HTR-8/SVneo (cell line): ENCODE data around the gene CFTR.
"Not testable (repeated sequence)": the region's sequence is repeated elsewhere in the genome, so short reads cannot be mapped to it uniquely, and the experiment has no call there.

Source experiments
- DNase-seq: peaks from one replicate; pipeline ENCODE4 v3.0.0; 2011; ENCODE audit warnings: low spot score, mixed read lengths; ENCODE audit not compliant: insufficient read length
- FAIRE-seq: peaks from 2 replicates; lab custom pipeline; 2011; peaks lifted over from hg19 to GRCh38; lab: Jason Lieb, UNC

CFTR gene

DNA sequence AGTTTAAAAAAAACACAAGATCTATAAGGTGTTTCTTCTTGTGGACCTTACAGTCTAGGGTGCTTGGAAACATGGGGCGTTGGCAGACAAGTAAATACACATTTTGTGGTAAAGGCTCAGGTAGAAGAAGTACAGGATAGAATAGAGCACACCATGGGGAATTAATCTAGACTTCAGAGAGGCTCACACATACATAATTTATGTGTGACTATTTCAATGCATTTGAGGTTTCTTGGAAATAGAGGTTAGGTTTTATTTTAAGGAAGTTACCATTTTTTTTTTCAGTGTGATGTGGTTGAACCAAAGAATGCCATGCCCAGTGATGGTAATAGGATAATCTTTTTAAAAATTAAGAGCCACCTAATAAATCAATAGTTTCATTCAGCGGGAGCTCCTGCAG, 12.8 kb downstream of the CFTR start:
- DNase-seq (no peak), FAIRE-seq (no peak)

DNA sequence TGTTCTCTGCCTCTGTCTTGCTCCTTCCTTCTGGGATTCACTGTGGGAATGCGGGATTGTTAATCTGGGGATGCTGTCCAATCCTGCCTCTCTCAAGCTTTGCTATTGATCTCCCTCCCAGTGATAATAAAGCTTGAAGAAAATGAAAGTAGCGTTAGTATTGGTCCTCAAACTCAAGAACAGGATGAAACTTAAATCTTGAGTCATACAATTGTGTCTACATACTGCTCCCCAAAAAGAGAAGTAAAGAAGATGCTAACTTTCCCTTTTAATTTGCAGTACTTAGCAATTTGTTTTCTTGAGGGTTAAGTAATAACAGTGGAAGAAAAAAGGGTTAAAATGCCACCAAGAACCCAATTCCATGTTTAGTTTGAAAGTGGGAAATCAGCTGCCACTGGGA, 13.6 kb downstream of the CFTR start:
- no peak for DNase-seq
- no peak for FAIRE-seq

DNA sequence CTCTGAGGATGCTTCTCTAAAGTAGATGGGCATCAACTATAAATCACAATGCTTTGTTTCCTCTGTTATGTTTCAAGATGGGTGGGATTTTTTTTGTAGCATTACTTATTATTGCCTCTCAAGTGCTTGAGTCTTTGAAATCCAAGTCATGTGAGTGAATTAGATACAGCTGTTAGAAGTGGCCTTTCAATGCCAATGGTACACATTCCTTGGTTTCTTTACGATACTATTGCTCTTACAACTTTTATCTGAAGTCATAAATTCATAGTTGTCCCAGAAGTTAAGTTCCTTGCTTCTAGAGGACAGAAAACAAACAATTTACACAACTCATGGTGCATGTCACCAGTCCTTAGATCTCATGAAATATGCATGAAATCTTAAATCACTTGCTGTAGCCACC, 15.5 kb downstream of the CFTR start:
- FAIRE-seq = no peak
- DNase-seq = no peak

DNA sequence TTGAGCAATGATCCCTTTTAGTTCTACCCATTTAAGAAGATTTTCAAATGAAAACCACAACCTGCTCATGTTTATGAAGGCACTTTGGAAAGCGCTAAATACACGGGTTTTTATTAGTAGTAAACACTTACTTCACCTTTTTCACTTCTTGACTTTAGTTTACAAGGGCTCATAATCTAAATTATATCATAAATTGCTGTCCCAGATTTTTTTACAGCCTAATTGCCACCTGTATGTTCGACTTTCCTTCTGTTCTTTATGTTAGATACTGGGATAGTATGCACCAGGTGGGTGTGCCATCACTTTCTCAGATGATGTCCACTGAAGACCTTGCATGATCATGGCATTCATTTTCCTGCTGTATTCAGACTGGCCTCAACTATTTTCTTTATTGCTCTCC, 22.5 kb downstream of the CFTR start:
- FAIRE-seq (no peak), DNase-seq (no peak)

DNA sequence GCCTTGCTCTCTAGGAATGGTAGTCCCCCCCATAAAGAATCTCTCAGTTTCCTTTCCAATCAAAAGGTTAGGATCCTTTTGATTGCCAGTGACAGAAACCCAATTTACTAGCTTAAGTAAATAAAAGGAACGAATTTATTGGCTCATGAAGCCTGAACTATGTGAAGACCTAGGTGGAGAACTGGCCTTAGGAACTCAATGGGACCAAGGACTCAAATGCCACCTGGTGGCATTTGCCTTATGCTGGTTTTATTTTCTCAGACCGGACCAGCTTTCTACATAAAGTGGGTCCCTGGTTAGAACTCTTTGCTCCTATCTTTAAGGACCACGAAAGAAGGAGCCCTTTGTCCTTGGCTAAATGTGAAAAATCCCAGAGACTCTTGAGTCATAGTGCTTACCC, 25.4 kb downstream of the CFTR start:
- DNase-seq (no peak), FAIRE-seq (no peak)

DNA sequence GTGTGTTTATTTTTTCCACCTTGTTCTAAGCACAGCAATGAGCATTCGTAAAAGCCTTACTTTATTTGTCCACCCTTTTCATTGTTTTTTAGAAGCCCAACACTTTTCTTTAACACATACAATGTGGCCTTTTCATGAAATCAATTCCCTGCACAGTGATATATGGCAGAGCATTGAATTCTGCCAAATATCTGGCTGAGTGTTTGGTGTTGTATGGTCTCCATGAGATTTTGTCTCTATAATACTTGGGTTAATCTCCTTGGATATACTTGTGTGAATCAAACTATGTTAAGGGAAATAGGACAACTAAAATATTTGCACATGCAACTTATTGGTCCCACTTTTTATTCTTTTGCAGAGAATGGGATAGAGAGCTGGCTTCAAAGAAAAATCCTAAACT, 28.9 kb downstream of the CFTR start:
- FAIRE-seq (no peak), DNase-seq (no peak)

DNA sequence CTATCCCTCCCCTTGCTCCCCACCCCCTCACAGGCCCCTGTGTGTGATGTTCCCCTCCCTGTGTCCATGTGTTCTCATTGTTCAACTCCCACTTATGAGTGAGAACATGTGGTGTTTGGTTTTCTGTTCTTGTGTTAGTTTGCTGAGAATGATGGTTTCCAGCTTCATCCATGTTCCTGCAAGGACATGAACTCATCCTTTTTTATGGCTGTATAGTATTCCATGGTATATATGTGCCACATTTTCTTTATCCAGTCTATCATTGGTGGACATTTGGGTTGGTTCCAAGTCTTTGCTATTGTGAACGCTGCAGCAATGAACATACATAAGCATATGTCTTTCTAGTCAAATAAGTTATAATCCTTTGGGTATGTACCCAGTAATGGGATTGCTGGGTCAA, 37.4 kb downstream of the CFTR start:
- not testable (repeated sequence) for DNase-seq, FAIRE-seq

DNA sequence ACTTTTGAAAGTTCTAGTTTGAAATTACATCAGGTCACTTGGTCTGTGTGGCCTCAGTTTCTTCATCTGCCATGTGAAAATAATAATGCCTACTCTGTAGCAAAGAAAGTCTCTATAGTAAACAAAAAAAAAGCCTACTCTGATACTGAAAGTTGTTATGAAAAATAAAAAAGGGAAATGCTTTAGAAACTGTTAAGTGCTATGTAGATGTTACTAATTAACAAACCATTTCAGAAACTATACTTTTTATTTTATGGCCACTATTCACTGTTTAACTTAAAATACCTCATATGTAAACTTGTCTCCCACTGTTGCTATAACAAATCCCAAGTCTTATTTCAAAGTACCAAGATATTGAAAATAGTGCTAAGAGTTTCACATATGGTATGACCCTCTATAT, 50.6 kb downstream of the CFTR start:
- no peak for DNase-seq
- no peak for FAIRE-seq

DNA sequence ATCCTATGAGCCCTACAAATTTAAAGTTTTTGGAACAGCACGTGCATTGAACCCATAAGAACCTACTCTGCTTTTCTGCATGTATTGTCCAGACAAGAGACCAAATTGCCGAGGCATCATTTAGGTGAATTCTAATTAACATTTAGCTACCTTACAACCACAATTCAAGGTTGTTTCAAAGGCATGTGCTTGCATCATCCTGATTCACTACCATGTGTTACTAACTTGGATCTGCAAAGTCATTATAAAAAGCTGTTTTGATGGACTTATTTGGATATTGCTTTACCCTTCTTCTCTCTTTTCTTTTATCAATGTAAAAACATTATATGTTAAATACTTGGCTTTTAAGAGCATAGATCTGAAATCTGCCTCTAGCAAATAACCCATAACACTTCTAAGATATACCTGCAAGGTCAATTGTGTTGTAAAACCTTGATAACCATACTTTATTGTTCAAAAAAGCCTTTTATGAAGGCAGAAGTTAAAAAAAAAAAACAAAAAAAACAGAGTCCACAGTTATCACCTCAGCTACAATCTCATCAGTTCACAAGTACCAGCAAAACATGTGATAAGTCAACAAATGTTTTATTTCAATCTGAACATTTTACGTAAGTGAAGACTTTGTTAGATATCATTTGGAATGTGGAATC, 51.9 kb downstream of the CFTR start:
- DNase-seq = no peak
- FAIRE-seq = no peak

DNA sequence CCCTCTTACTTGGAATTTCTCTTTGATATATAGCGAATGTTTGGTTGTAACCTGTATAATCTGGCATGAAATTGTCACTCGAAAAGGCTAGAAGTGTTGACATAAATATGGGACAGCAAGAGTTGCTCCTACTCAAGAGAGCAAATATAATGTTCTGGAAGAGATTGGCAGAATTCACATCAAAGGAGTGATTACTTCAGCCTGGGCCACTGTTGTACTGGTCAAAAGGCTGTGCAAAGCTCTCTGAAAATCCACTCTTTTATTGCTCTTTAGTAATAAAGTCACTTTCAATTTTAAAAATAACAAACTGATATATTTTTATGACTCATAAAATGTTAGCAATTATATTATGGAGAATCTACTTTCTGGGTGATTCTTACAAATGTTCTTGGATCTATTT, 58.2 kb downstream of the CFTR start:
- DNase-seq = no peak
- FAIRE-seq = no peak

DNA sequence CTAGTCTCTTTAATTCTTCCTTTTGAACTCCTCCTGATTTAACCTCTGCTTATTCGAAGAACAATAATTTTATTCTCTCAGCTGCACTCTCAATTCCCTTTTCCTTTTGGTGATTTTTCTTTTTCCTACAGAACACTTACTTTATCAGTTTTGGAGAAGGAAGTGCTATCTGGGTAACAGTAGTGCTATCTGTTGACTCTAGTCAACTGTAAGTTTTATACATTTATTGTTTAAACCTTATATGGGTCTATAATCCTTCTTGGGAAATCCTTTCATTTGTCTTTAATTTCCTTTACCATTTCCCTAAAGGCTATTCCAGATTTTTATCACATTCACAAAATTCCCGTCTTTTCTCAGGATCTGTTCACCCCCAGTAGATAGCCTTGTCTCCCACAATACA, 64.2 kb downstream of the CFTR start:
- no peak for DNase-seq
- FAIRE-seq = no peak

DNA sequence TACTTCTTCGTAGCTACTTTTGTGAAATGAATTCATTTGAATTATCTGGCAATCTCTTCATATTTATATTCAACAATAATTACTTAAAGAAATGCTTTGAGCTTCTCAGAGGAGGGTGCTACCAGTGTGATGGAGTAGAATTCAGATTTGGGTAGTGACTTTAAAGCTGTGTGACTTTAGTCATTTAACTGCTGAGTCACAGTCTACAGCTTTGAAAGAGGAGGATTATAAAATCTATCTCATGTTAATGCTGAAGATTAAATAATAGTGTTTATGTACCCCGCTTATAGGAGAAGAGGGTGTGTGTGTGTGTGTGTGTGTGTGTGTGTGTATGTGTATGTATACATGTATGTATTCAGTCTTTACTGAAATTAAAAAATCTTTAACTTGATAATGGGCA, 68.2 kb downstream of the CFTR start:
- FAIRE-seq (no peak), DNase-seq (no peak)

DNA sequence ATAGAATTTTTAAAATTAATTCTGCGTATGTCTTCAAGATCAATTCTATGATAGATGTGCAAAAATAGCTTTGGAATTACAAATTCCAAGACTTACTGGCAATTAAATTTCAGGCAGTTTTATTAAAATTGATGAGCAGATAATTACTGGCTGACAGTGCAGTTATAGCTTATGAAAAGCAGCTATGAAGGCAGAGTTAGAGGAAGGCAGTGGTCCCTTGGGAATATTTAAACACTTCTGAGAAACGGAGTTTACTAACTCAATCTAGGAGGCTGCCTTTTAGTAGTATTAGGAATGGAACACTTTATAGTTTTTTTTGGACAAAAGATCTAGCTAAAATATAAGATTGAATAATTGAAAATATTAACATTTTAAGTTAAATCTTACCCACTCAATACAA, 70.8 kb downstream of the CFTR start:
- DNase-seq (no peak), FAIRE-seq (no peak)

DNA sequence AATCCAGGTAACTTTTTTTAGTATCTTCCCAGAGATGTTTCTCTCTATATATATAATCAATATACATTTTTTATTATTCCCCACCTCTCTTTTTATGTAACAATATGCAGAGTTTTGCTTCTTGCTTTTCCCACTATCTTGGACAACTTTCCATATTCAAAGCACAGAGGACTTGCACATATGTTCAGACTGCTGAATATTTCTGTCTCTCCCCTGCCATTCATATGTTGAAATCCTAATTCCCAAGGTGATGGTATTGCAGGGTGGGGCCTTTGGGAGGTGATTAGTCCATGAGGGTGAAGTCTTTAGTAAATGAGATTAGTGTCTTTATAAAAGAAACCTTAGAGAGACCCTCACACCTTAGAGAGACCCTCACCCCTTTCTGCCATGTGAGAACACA, 72.8 kb downstream of the CFTR start:
- FAIRE-seq (no peak), DNase-seq (no peak)

DNA sequence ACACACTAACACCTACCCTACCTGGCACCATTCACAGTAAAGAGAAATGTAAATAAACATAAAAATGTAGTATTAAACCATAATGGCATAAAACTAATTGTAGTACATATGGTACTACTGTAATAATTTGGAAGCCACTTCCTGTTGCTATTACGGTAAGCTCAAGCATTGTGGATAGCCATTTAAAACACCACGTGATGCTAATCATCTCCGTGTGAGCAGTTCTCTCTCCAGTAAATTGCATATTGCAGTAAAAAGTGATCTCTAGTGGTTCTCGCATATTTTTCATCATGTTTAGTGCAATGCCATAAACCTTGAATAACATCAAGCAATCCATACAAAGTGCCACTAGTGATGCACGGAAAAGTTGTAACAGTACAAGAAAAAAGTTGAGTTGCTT, 75.4 kb downstream of the CFTR start:
- DNase-seq (no peak), FAIRE-seq (no peak)

DNA sequence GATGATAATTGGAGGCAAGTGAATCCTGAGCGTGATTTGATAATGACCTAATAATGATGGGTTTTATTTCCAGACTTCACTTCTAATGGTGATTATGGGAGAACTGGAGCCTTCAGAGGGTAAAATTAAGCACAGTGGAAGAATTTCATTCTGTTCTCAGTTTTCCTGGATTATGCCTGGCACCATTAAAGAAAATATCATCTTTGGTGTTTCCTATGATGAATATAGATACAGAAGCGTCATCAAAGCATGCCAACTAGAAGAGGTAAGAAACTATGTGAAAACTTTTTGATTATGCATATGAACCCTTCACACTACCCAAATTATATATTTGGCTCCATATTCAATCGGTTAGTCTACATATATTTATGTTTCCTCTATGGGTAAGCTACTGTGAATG, 79.6 kb downstream of the CFTR start:
- DNase-seq (no peak), FAIRE-seq (no peak)

DNA sequence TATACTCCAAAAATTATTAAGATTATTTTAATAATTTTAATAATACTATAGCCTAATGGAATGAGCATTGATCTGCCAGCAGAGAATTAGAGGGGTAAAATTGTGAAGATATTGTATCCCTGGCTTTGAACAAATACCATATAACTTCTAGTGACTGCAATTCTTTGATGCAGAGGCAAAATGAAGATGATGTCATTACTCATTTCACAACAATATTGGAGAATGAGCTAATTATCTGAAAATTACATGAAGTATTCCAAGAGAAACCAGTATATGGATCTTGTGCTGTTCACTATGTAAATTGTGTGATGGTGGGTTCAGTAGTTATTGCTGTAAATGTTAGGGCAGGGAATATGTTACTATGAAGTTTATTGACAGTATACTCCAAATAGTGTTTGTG, 80.2 kb downstream of the CFTR start:
- DNase-seq = no peak
- FAIRE-seq = no peak

DNA sequence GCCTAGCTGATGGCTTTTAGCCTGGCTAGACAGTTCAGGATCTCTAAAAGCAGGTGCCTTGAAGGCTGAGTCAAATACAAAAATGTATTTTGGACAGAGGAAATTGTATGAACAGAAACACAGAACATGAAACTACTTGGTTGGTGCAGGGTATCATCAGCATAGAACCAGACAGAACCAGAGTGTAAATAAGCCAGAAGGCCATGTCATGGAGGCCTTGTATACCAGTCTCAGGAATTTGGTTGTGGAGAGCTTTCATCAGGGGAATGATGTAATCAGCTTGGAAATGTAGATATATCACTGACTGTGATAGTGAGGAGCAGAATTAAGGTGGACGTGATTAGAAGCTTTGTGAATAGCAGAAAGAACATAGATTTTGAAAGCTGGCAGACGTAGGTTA, 82.9 kb downstream of the CFTR start:
- FAIRE-seq = no peak

DNA sequence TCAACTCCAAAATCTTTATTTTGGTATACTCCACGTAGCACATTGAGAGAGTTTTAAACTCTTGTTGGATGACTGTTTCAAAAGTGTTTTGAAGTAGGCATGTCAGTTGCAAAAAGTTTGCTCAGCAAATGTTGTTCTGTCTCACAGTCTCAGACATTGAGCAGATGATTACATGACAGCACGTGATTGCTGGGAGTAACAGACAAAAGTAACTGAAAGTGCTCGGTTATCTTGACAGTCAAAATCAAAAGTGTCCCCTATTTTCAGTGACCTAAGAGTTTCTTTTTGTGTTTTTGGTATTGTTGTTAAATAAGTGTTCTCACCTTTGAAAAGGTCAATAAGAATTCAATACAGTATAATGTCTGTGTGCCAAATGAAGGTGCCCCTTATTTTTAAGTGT, 84.3 kb downstream of the CFTR start:
- DNase-seq = no peak
- no peak for FAIRE-seq

More for the DNA sequence above, 82.9 kb downstream of the CFTR start:
- no peak for DNase-seq

DNA sequence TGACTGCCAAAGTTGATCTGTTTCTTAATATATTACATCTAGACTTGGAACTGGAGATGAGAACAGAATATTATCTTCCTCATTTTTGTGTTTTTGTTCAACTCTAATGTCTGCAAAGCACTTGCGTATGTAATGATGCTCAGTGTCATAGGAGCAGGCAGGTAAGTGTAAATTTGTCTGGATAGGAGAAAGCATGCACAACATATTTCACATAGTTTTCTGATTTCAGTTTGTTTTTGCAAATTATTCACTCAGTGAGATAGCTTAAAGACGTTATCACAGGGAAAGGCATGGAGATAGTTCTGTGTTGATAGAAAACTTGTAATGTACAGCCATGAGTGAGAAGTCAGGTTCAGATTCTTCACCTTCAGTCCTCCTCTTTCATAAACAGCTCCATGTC, 84.8 kb downstream of the CFTR start:
- FAIRE-seq (no peak), DNase-seq (no peak)

DNA sequence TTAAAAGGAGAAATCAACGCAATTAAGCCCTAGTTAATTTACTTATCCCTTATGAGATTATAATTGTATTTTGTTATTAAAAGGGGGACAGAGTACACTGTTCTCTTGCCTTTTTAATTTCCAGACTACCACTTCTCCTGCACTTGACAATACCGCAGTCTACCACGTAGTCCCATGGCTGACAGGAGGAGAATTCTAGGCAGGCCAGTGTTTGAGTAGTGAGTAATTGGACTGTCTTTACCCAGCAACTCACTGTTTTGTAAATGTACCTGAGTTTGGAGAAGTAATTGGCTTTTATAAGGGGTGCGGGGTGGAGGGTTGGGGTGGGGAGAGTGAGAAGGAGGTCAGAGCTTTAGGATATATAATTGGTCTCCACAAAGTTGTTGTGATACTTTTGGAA, 85.4 kb downstream of the CFTR start:
- FAIRE-seq (no peak), DNase-seq (no peak)

DNA sequence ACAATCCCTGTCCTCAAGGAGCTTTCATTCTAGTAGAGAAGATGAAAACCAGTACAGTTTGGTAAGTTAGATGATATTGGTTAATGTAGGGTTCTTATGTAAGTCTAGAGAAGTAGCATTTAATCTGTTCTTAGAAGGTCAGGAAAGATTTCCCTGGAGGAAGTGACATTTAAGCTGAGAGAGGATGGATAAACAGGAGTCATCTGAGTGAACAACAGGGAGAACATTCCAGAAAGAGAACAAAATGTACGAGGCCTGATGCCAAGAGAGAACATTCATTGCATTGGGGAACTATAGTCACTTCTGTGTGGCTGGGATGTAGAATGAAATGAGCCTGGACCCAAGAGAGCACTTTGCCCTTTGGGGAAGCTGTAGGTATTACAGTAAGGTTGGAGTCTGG, 88.0 kb downstream of the CFTR start:
- FAIRE-seq = no peak
- DNase-seq = no peak
